Hepatocyte (in vitro differentiated cells): ENCODE results near the gene PLCB4. TPM values are rescaled to one million over a fixed set of nuclear protein-coding genes. Genes with fewer than 3 reads are reported as not detected.

Experiments used
- DNase-seq: peaks from one replicate; pipeline ENCODE4 v3.0.0-alpha.2; 2016; ENCODE audit warnings: low spot score
- H2AFZ ChIP-seq: fragments of 200-600 bp; sonication (generic); 2 replicates; pipeline ENCODE4 v1.6.0; 2016; ENCODE audit warnings: antibody characterized with exemption, mild to moderate bottlenecking
- H3K27ac ChIP-seq: fragments of 200-600 bp; sonication (generic); 2 replicates; pipeline ENCODE4 v1.5.1; 2016; ENCODE audit warnings: mild to moderate bottlenecking
- H3K27me3 ChIP-seq: fragments of 200-600 bp; sonication (generic); 2 replicates; pipeline ENCODE4 v1.6.1; 2016
- H3K36me3 ChIP-seq: fragments of 200-600 bp; sonication (generic); replicated peaks from 2 replicates; pipeline ENCODE4 v1.5.1; 2016; ENCODE audit warnings: low read depth; ENCODE audit not compliant: insufficient read depth
- H3K4me1 ChIP-seq: fragments of 200-600 bp; sonication (generic); 2 replicates; pipeline ENCODE4 v1.5.1; 2016; ENCODE audit warnings: mild to moderate bottlenecking, moderate library complexity; ENCODE audit not compliant: insufficient read depth
- H3K4me2 ChIP-seq: fragments of 200-600 bp; sonication (generic); 2 replicates; pipeline ENCODE4 v1.6.0; 2016
- H3K4me3 ChIP-seq: fragments of 200-600 bp; sonication (generic); 2 replicates; pipeline ENCODE4 v1.5.1; 2016; ENCODE audit warnings: mild to moderate bottlenecking
- H3K79me2 ChIP-seq: fragments of 200-600 bp; sonication (generic); 2 replicates; pipeline ENCODE4 v1.6.0; 2017; ENCODE audit warnings: mild to moderate bottlenecking
- H3K9me2 ChIP-seq: fragments of 200-600 bp; sonication (generic); replicated peaks from 2 replicates; pipeline ENCODE4 v1.6.0; 2017; ENCODE audit warnings: mild to moderate bottlenecking; ENCODE audit not compliant: insufficient read depth
- H3K9me3 ChIP-seq: fragments of 200-600 bp; sonication (generic); 2 replicates; pipeline ENCODE4 v1.5.1; 2016; ENCODE audit warnings: low read depth, mild to moderate bottlenecking
- H4K20me1 ChIP-seq: fragments of 200-600 bp; sonication (generic); 2 replicates; pipeline ENCODE4 v1.6.0; 2016; ENCODE audit warnings: mild to moderate bottlenecking; ENCODE audit not compliant: insufficient read depth, poor library complexity, severe bottlenecking
- EZH2 ChIP-seq: fragments of 200-600 bp; sonication (generic); IDR thresholded peaks from 2 replicates; pipeline ENCODE4 v1.6.1; 2016; ENCODE audit warnings: antibody characterized with exemption, mild to moderate bottlenecking, borderline replicate concordance
- EZH2phosphoT487 ChIP-seq: fragments of 200-600 bp; sonication (generic); IDR thresholded peaks from one replicate; pipeline ENCODE4 v1.6.1; 2018; ENCODE audit warnings: antibody characterized with exemption, mild to moderate bottlenecking, low read depth, moderate library complexity; ENCODE audit not compliant: unreplicated experiment, severe bottlenecking
- WGBS: methylation state at CpG from one replicate; pipeline ENCODE4 v1.1.6; 2016; ENCODE audit warnings: low lambda C conversion rate; ENCODE audit errors: missing lambda C conversion rate; 5-methylcytosine and 5-hydroxymethylcytosine counted together
- polyA plus RNA-seq: library from polyadenylated mRNA; unstranded; fragments of >200 nt; fragmentation: Nextera tagmentation; extraction: Ambion mirVana; gene quantifications from 2 replicates; pipeline ENCODE4 v1.2.1, GENCODE V29; 2016
- total RNA-seq: library from RNA; depleted of rRNA; stranded (reverse); fragments of >200 nt; gene quantifications from 2 replicates; pipeline ENCODE4 v1.2.3, GENCODE V29; 2014
- TF ChIP-seq, protein P1 (sequence below): fragments of 200-600 bp; sonication (generic); IDR thresholded peaks from 2 replicates; pipeline ENCODE4 v1.5.1; 2016; ENCODE audit warnings: antibody characterized with exemption, mild to moderate bottlenecking; ENCODE audit not compliant: poor library complexity

The PLCB4 gene
- total and polyA plus RNA-seq, 2 experiments from 2014 or later: 6.4 to 15.0 TPM

DNA sequence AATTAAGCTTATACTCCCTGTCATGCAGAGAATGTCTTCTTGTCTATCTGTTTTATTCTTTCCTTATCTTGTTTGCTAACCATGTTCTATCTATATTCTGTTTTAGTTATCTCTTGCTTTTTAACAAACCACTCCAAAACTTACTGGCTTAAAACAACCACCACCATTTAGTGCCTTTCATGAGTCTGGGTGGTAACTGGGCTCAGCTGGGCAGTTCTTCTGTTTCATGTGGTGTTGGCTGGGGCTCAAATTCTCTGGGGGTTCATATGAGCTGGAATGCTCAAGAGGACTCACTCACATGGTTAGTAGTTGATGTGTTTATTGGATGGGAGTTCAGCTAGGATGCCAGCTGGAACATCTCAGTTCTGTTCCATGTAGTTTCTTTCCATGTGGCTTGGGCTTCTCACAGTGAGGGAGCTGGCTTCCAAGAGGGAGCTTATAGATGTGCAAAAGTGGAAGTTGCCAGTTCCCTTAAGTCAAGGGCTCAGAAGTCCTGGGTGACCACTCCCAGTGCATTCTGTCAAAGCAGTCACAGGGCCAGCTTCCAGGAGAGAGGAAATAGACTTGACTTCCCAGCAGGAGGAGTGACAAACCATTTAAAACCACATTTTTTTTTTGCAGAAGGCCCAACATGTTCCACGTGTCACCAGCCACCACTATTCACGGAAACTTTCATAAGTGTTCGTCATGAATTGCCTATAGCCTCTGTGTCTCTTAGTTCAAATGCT lies 70.4 kb downstream of the PLCB4 start:
- Histone ChIP-seq H3K27me3 (no peaks in the 10 kb centered on the region), H3K27ac (no peak overlapping the region), H3K79me2 (no peaks in the 10 kb centered on the region), H3K9me2 (no peaks in the 10 kb centered on the region), H4K20me1 (no peaks in the 10 kb centered on the region), H3K36me3 (no peaks in the 10 kb centered on the region), H3K4me1 (no peaks in the 10 kb centered on the region), H3K4me3 (no peak overlapping the region), H2AFZ (no peak overlapping the region), H3K4me2 (no peak overlapping the region), H3K9me3 (no peaks in the 10 kb centered on the region)
- WGBS: 90% methylated on average over 3 of the region's 3 CpGs
- DNase-seq: no peak
- TF ChIP-seq, protein P1, sequence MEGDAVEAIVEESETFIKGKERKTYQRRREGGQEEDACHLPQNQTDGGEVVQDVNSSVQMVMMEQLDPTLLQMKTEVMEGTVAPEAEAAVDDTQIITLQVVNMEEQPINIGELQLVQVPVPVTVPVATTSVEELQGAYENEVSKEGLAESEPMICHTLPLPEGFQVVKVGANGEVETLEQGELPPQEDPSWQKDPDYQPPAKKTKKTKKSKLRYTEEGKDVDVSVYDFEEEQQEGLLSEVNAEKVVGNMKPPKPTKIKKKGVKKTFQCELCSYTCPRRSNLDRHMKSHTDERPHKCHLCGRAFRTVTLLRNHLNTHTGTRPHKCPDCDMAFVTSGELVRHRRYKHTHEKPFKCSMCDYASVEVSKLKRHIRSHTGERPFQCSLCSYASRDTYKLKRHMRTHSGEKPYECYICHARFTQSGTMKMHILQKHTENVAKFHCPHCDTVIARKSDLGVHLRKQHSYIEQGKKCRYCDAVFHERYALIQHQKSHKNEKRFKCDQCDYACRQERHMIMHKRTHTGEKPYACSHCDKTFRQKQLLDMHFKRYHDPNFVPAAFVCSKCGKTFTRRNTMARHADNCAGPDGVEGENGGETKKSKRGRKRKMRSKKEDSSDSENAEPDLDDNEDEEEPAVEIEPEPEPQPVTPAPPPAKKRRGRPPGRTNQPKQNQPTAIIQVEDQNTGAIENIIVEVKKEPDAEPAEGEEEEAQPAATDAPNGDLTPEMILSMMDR: no peak
- TF ChIP-seq EZH2 (no peak), EZH2phosphoT487 (no peak)

DNA sequence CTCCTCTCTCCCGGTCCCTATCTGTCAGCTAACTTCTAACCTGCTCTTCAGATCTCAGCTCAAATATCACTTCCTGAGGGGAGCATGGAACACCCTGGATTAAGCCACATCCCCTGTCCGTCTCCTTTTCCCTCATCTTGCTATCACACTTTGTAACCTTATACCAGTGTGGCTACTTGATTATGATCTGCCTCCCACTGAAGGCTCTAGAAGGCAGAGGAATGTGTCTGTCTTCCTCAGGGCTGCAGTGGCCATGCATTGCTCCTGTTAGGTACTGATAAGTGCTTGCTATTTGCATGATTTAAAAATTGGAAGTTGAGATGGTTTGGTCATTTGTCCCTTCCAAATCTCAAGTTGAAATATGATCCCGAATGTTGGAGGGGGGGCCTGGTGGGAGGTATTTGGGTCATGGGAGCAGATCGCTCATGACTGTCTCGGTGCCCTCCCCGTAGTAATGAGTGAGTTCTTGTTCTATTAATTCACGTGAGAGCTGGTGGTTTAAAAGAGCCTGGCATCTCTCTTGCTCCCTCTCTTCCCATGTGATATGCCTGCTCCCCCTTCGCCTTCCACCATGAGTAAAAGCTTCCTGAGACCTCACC lies 71.4 kb downstream of the PLCB4 start:
- H3K4me2 ChIP-seq: no peak overlapping the region
- no peak for DNase-seq
- H3K36me3 ChIP-seq: no peaks in the 10 kb centered on the region
- no peaks in the 10 kb centered on the region for H3K4me1 ChIP-seq
- no peaks in the 10 kb centered on the region for H3K27me3 ChIP-seq
- no peak overlapping the region for H3K4me3 ChIP-seq
- H3K79me2 ChIP-seq: no peaks in the 10 kb centered on the region
- no peak overlapping the region for H2AFZ ChIP-seq
- no peaks in the 10 kb centered on the region for H4K20me1 ChIP-seq
- no peaks in the 10 kb centered on the region for H3K9me3 ChIP-seq
- no peaks in the 10 kb centered on the region for H3K9me2 ChIP-seq
- 75% methylated on average over 8 of the region's 8 CpGs for WGBS
- TF ChIP-seq EZH2 (no peak), EZH2phosphoT487 (no peak)
- TF ChIP-seq, protein P1: no peak
- H3K27ac ChIP-seq: no peak overlapping the region

DNA sequence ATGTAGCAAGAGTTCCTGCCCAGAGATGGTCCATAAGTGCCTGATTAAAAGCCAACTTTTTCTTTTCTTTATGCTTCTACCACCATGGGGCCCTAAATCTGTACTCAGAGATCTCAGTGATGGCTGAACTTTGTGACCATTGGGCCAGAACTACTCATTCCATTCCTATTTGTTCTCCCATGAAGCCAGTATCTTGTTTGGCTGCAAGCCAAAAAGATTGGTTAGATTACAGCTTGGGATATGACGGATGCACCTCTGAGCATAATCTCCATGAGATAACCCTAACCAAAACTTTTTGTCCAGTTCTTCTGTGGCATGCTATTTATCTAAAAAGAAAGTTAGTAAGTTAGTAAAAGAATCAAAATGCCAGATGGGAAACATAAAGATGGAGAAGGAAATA lies 72.2 kb downstream of the PLCB4 start:
- Histone ChIP-seq H3K79me2 (no peaks in the 10 kb centered on the region), H3K4me1 (no peaks in the 10 kb centered on the region)
- no peak for DNase-seq

More for the DNA sequence above, 72.2 kb downstream of the PLCB4 start:
- TF ChIP-seq, protein P1: no peak
- TF ChIP-seq EZH2 (no peak), EZH2phosphoT487 (no peak)
- H3K27me3 ChIP-seq: no peaks in the 10 kb centered on the region
- no peak overlapping the region for H3K27ac ChIP-seq
- 73% methylated on average over 1 of the region's 1 CpG for WGBS
- no peak overlapping the region for H3K4me3 ChIP-seq
- no peaks in the 10 kb centered on the region for H3K9me3 ChIP-seq
- no peaks in the 10 kb centered on the region for H3K9me2 ChIP-seq
- no peak overlapping the region for H3K4me2 ChIP-seq
- no peaks in the 10 kb centered on the region for H4K20me1 ChIP-seq
- no peaks in the 10 kb centered on the region for H3K36me3 ChIP-seq
- no peak overlapping the region for H2AFZ ChIP-seq
